Neural cell (in vitro differentiated cells): ENCODE measurements around the gene LURAP1L.

Experiments used
- EZH2 ChIP-seq: fragments of 200-600, 300-800 bp; shearing (Covaris generic), sonication (generic); IDR thresholded peaks from 2 replicates; pipeline ENCODE4 v1.6.1; 2014; ENCODE audit warnings: antibody characterized with exemption, low read length, borderline replicate concordance, mild to moderate bottlenecking; ENCODE audit not compliant: insufficient read depth, poor library complexity, severe bottlenecking
- MXI1 ChIP-seq: fragments of 450-650 bp; conservative IDR thresholded peaks from 2 replicates; pipeline ENCODE4 v1.6.1; 2014; ENCODE audit warnings: antibody characterized with exemption, mild to moderate bottlenecking; ENCODE audit not compliant: poor library complexity, severe bottlenecking
- POLR2AphosphoS5 ChIP-seq: IDR thresholded peaks from 2 replicates; pipeline ENCODE4 v1.6.1; 2012
- REST ChIP-seq: IDR thresholded peaks from 2 replicates; pipeline ENCODE4 v1.6.1; 2012; ENCODE audit warnings: borderline replicate concordance
- TF ChIP-seq, protein P1 (sequence below): fragments of 450-650 bp; IDR thresholded peaks from 2 replicates; pipeline ENCODE4 v1.5.1; 2014; ENCODE audit warnings: antibody characterized with exemption, mild to moderate bottlenecking, moderate library complexity; ENCODE audit not compliant: poor library complexity, severe bottlenecking

DNA sequence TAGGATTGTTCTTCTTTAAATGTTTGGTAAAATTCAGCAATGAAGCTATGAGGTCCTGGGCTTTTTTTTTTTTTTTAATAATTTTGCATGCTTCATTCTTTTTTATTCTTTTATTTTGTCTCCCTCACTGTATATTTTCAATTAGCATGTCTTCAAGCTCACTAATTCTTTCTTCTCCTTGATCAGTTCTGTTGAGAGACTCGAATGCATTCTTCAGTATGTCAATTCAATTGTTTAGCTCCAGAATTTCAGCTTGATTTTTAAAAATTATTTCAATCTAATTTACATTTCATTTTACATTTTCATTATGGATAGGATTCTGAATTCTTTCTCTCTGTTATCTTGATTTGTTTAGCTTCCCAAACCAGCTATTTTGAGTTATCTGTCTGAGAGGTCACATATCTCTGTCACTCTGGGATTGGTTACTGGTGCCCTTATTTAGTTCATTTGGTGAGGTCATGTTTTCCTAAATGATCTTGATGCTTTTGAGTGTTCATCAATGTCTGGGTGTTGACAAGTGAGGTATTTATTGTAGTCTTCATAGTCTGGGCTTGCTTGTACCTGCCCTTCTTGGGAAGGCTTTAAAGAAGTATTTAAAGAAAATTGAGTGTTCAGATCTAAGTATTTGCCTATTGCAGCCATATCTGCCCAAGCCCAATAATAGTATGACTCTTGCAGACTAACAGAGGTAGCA lies 9.1 kb downstream of the LURAP1L start:
- TF ChIP-seq, protein P1, sequence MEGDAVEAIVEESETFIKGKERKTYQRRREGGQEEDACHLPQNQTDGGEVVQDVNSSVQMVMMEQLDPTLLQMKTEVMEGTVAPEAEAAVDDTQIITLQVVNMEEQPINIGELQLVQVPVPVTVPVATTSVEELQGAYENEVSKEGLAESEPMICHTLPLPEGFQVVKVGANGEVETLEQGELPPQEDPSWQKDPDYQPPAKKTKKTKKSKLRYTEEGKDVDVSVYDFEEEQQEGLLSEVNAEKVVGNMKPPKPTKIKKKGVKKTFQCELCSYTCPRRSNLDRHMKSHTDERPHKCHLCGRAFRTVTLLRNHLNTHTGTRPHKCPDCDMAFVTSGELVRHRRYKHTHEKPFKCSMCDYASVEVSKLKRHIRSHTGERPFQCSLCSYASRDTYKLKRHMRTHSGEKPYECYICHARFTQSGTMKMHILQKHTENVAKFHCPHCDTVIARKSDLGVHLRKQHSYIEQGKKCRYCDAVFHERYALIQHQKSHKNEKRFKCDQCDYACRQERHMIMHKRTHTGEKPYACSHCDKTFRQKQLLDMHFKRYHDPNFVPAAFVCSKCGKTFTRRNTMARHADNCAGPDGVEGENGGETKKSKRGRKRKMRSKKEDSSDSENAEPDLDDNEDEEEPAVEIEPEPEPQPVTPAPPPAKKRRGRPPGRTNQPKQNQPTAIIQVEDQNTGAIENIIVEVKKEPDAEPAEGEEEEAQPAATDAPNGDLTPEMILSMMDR: no peak
- no peak for TF ChIP-seq EZH2
- TF ChIP-seq POLR2AphosphoS5: no peak
- TF ChIP-seq MXI1: no peak
- TF ChIP-seq REST: no peak
